Sigmoid colon (tissue), 4 donors: ENCODE measurements around the gene SLC51B.

Experiments used
- POLR2A ChIP-seq, 2 donors: fragments of 450-650 bp; IDR thresholded peaks; one replicate each; pipeline ENCODE4 v1.6.1; 2016; ENCODE audit warnings: antibody characterized with exemption in 2 of 2, mild to moderate bottlenecking in 2 of 2, moderate library complexity in 2 of 2
- POLR2AphosphoS5 ChIP-seq, 4 donors: sonication (generic); formaldehyde crosslinking; IDR thresholded peaks; one replicate each; pipeline ENCODE4 v1.6.1; 2017; ENCODE audit warnings: antibody characterized with exemption in 4 of 4
- TF ChIP-seq, protein P1 (sequence below), 4 experiments: fragments of 450-650 bp in 3 of 4; fragments of 200-600 bp in 1 of 4; IDR thresholded peaks; one replicate each; pipeline ENCODE4 v1.5.1; 2016 to 2019; ENCODE audit warnings: antibody characterized with exemption in 4 of 4, mild to moderate bottlenecking in 3 of 4, moderate library complexity in 2 of 4

DNA sequence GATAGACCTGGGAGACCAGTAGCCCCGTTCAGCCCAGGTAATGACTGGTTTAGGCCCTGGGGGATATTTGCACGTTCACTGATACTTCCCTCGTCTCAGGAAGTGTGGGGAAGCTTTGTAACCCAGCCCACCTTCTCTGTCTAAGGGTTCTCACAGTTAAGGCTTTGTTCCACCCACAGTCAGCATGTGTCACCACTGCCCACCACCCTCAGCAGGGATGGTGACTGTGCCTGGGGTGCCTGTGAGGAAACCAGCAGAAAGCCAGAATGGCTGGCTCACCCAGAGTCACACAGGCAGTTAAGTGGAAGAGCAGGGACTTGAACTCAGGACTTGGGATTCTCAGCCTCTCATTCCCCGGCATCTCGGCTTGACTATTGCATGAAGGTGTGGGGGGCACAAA is 36.6 kb downstream of the SLC51B start:
- TF ChIP-seq, protein P1, sequence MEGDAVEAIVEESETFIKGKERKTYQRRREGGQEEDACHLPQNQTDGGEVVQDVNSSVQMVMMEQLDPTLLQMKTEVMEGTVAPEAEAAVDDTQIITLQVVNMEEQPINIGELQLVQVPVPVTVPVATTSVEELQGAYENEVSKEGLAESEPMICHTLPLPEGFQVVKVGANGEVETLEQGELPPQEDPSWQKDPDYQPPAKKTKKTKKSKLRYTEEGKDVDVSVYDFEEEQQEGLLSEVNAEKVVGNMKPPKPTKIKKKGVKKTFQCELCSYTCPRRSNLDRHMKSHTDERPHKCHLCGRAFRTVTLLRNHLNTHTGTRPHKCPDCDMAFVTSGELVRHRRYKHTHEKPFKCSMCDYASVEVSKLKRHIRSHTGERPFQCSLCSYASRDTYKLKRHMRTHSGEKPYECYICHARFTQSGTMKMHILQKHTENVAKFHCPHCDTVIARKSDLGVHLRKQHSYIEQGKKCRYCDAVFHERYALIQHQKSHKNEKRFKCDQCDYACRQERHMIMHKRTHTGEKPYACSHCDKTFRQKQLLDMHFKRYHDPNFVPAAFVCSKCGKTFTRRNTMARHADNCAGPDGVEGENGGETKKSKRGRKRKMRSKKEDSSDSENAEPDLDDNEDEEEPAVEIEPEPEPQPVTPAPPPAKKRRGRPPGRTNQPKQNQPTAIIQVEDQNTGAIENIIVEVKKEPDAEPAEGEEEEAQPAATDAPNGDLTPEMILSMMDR (IDR thresholded peaks at IDR 0.05): no peak
- TF ChIP-seq POLR2A (IDR thresholded peaks at IDR 0.05) (no peak), POLR2AphosphoS5 (IDR thresholded peaks at IDR 0.05) (no peak)
